Jurkat, Clone E6-1 (cell line): ENCODE measurements around the gene ANKRD11.
"Not testable (repeated sequence)": the region's sequence is repeated elsewhere in the genome, so short reads cannot be mapped to it uniquely, and the experiment has no call there.

ENCODE experiments used
- DNase-seq: peaks from one replicate; pipeline ENCODE4 v3.0.0-alpha.2; 2011; ENCODE audit warnings: low read depth, low spot score
- H3K4me3 ChIP-seq: 2 replicates; pipeline ENCODE4 v1.5.1; 2011; ENCODE audit warnings: mild to moderate bottlenecking, low read length, control low read depth, moderate library complexity

The ANKRD11 gene

GRCh38 chr16:89304181-89304851, 186.0 kb downstream of the ANKRD11 start:
- H3K4me3 ChIP-seq: no peak overlapping the region
- DNase-seq: no peak

- H3K4me3 ChIP-seq: no peak overlapping the region
- DNase-seq: no peak
These were observed 186.7 kb downstream of the ANKRD11 start for GRCh38 chr16:89303617-89304016.

- no peak for DNase-seq
- no peak overlapping the region for H3K4me3 ChIP-seq
These were observed 189.4 kb downstream of the ANKRD11 start for GRCh38 chr16:89300976-89301360.

- H3K4me3 ChIP-seq: no peak overlapping the region
- DNase-seq: no peak
These were observed 189.9 kb downstream of the ANKRD11 start for GRCh38 chr16:89300311-89300975.

GRCh38 chr16:89299357-89300111, 190.8 kb downstream of the ANKRD11 start:
- not testable (repeated sequence) for DNase-seq, H3K4me3 ChIP-seq

GRCh38 chr16:89298623-89299225, 191.6 kb downstream of the ANKRD11 start:
- DNase-seq: no peak
- no peak overlapping the region for H3K4me3 ChIP-seq

- no peak for DNase-seq
- no peak overlapping the region for H3K4me3 ChIP-seq
These were observed 192.3 kb downstream of the ANKRD11 start for GRCh38 chr16:89297910-89298545.

GRCh38 chr16:89297156-89297874, 193.0 kb downstream of the ANKRD11 start:
- no peak for DNase-seq
- no peak overlapping the region for H3K4me3 ChIP-seq

GRCh38 chr16:89295915-89296314, 194.4 kb downstream of the ANKRD11 start:
- DNase-seq: no peak
- H3K4me3 ChIP-seq: no peak overlapping the region

- no peak overlapping the region for H3K4me3 ChIP-seq
- no peak for DNase-seq
These were observed 195.1 kb downstream of the ANKRD11 start for GRCh38 chr16:89295071-89295900.

GRCh38 chr16:89294486-89294885, 195.9 kb downstream of the ANKRD11 start:
- DNase-seq: no peak
- no peak overlapping the region for H3K4me3 ChIP-seq

- H3K4me3 ChIP-seq: no peak overlapping the region
- no peak for DNase-seq
These were observed 196.9 kb downstream of the ANKRD11 start for GRCh38 chr16:89293276-89294143.

GRCh38 chr16:89292443-89293078, 197.8 kb downstream of the ANKRD11 start:
- H3K4me3 ChIP-seq: no peak overlapping the region
- DNase-seq: no peak

- no peak overlapping the region for H3K4me3 ChIP-seq
These were observed 198.6 kb downstream of the ANKRD11 start for GRCh38 chr16:89291776-89292175.

GRCh38 chr16:89291363-89291762, 199.0 kb downstream of the ANKRD11 start:
- no peak for DNase-seq
- no peak overlapping the region for H3K4me3 ChIP-seq

More at GRCh38 chr16:89291776-89292175, 198.6 kb downstream of the ANKRD11 start:
- DNase-seq: no peak

- no peak overlapping the region for H3K4me3 ChIP-seq
- DNase-seq: no peak
These were observed 199.5 kb downstream of the ANKRD11 start for GRCh38 chr16:89290887-89291286.

- DNase-seq: no peak
- H3K4me3 ChIP-seq: no peak overlapping the region
These were observed 199.9 kb downstream of the ANKRD11 start for GRCh38 chr16:89290472-89290871.
